Adrenal gland (tissue), 5 donors: ENCODE data around the gene KLK14.

Experiments
- CTCF ChIP-seq, 6 experiments: fragments of 450-650 bp in 4 of 6; fragments of 200-600 bp in 2 of 6; sonication (generic) in 1 of 6; IDR thresholded peaks; 1 replicate in 5 of 6; 2 replicates in 1 of 6; pipeline versions ENCODE4 v1.5.1 to v1.8.0; 2016 to 2021; ENCODE audit warnings: antibody characterized with exemption in 6 of 6, mild to moderate bottlenecking in 2 of 6, moderate library complexity in 1 of 6
- POLR2A ChIP-seq, 2 donors: fragments of 450-650 bp; IDR thresholded peaks; one replicate each; pipeline ENCODE4 v1.6.1; 2017; ENCODE audit warnings: antibody characterized with exemption in 2 of 2, mild to moderate bottlenecking in 2 of 2, moderate library complexity in 1 of 2
- donor health status: DM: no; HTN: no; CAD: no.

- no peak for TF ChIP-seq CTCF (IDR thresholded peaks at IDR 0.05)
- no peak for TF ChIP-seq POLR2A (IDR thresholded peaks at IDR 0.05)
Observed at GRCh38 chr19:51096473-51097165, 13.9 kb upstream of the KLK14 start.
